ENCODE results near the gene PRSS16.
A peak's percentile ranks its signal among the peaks of the same experiment; 100 is the strongest.
"Not testable (repeated sequence)": the region's sequence is repeated elsewhere in the genome, so short reads cannot be mapped to it uniquely, and the experiment has no call there.

PRSS16 gene

DNA sequence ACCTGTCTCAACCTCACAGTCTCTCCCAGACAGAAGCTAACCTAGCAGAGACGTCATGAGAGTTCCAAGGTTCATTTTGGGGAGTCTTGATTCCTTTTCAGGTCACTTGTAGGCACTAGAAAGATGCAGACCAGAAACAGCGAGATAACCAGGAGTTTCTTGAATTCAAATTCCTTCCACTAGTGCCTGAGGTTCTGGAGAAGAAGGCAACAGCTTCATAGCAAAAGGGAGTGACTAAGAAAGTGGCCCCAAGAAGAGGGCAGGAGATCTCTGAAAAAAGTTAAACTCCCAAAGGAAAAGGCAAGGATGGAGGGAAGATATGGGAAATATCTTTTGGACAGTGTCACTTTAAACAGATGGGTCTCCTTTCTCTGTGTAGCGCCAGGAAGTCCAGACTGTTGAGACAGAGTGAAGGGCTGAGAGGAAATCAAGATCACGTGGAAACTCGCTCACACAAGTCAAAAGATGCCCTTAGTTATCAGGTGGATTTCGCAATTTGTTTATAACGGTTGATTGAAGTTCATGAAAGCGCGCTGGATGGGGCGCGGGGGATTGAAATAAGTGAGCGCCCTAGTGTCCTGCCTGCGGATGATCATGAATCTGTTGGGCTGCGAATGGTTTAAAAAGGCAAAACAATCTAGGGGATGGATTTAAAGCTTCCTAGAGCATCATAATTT, 4.8 kb upstream of the PRSS16 start:
- DNase-seq = no peak

GRCh38 chr6:27248783-27249182, 1.3 kb downstream of the PRSS16 start:
- DNase-seq = no peak

DNA sequence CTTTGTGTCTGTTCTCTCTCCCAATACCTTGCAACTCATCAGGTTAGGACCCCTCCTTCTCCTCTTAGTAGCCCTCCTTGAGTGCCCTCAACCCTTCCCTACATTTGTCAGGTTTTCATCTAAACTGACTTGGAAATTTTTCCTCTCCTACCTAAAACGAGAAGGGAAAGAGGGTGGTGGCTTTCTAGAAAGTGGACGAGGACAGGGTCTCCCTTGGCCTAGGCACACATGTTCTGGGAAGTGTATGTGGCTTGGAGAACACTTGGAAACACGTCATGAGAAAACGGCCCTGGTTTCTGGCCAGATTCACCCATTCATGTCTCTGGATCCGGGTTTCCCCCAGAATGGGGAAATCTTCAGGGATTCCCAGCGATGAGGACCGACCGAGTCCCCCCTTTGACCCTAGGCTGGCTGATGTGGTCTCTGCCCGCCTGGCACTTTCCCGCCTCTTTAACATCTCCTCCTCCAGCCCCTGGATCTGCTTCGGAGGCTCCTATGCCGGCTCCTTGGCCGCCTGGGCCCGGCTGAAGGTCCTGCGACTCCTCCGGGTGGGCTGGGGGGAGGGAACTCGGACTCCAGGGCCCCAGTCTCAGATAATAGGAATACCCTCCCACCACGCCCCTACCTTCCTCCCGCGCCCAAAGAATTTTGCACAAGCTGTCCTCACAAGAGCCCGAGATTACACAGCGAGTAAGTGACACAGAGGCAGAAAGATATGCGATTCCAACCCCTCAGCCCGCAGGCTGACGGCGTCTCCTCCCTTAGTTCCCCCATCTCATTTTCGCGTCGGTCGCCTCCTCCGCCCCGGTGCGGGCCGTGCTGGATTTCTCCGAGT, 3.0 kb downstream of the PRSS16 start:
- peak in 1 of 2 experiments; percentile 38 for DNase-seq

DNA sequence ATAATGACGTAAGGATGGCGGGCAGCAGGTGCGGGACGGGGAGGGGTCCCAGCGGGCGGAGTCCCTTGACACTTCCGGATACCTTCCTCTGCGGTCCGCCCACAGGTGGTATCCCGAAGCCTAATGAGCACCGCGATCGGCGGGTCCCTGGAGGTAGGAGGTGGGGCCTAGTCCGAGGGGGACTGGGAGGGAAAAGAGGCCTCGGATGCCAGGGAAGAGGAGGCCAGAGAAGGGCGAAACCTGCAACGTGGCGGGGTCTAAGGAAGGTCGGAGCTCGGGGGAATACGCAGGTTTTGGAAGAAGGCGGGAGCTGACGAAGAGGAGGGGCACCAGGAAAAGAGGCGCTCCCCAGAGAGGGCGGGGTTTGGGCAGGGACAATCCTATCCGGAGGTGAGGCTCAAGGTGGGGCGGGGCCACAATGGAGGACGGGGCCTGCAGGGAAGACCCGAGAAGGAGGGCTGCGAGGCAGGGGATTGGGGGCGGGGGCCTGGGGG, 3.7 kb downstream of the PRSS16 start:
- DNase-seq = peak; percentile 81 to 89

GRCh38 chr6:27251606-27252251, 4.2 kb downstream of the PRSS16 start:
- DNase-seq = peak; percentile 81 to 89

- DNase-seq = no peak
Measured at GRCh38 chr6:27254566-27254965, 7.1 kb downstream of the PRSS16 start.

GRCh38 chr6:27255866-27256265, 8.4 kb downstream of the PRSS16 start:
- DNase-seq = no peak

GRCh38 chr6:27260369-27260768, 12.9 kb downstream of the PRSS16 start:
- DNase-seq = no peak

DNA sequence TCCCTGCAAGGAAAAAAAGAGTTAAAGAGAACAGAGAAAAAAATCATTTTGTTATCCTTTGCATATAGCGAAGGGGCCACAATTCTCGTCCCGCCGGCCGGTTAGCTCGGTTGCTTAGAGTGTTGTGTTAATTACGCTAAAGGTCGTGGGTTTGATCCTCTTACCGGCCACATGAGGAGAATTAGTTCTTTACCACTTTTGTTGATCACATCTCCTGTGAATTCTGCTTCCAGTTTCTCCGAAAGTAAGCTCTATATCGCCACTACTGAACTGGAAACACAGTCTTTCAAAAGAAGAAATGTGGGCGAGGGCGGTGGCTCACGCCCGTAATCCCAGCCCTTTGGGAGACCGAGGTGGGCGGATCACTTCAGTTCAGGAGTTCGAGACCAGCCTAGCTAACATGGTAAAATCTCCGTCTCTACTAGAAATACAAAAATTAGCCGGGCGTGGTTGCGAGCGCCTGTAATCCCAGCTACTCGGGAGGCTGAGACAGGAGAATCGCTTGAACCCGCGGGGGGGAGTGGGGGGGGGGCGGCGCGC, 13.4 kb downstream of the PRSS16 start:
- no peak for DNase-seq

- peak in 1 of 2 experiments; percentile 17 for DNase-seq
Measured at GRCh38 chr6:27263886-27264285, 16.4 kb downstream of the PRSS16 start.

DNA sequence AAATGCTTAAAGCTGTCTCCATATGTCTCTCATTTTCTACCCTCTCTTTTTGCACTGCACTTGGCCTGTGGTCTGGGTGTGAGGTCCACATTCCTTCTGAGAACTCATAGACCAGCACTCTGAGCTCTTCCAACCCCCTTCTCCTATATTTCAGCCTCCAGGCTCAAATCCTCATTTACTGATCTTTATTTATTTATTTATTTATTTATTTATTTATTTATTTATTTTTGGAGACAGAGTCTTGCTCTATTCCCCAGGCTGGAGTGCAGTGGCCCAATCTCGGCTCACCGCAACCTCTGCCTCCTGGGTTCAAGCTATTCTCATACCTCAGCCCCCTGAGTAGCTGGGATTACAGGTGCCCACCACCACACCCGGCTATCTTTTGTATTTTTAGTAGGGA, 19.5 kb downstream of the PRSS16 start:
- not testable (repeated sequence) for DNase-seq

- peak in 1 of 2 experiments; percentile 46 for DNase-seq
Measured at GRCh38 chr6:27267857-27268434, 20.4 kb downstream of the PRSS16 start.

DNA sequence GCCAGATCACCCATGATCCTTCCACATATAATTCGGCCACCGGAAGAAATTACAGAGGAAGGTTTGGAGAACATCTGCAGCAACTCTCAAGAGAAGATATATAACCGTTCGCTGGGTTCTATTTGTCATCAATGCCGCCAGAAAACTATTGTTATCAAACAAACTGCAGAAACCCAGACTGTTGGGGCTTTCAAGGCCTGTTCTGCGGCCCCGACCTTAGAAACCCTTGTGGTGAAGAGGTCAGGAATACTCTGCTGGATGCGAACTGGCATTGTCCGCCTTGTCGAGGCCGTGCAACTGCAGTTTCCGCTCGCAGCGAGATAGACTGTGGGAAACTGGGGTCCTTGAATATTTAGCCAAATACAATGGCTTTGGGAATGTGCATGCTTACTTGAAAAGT, 21.3 kb downstream of the PRSS16 start:
- DNase-seq = no peak

- no peak for DNase-seq
Measured at GRCh38 chr6:27273783-27274182, 26.3 kb downstream of the PRSS16 start.

DNA sequence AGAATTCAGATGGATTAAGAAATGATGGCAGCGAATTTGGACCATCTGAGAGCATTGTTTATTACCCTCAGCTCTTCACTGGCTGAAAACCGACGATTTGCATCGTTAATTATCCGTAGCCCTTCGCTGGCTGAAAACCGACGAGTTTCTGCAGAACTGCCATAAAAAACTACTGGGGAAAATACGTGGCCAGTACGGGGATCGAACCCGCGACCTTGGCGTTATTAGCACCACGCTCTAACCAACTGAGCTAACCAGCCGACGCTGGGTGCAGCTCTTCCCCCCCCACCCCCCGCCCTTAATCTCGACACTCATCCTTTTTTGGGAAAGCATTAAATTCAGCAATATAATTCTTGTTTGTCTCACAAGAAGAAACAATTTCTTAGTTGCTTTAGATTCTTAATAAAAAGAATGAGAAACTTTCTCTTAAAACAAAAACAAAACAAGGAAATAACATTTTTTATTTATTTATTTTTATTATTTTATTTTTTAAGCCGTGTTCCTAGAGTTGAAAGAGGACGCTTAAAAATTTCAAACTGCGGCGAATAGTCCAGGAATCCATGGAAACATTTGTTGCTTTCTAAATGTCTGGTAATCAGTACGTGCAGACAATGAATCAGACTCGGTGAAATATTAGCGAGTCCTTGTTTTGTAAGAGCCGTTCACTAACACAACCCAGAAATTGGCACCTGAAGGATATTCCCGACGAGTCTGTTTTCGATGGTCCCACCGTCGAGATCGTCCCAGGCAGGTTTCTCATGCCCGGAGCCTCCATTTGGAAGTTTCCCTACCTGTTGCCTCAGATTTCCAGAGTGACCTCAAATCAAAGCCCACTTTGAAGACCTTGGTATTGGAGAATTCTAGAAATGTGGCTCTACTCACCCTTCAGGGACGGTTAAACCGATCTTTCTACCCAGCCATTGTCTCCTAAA, 27.8 kb downstream of the PRSS16 start:
- DNase-seq = no peak

GRCh38 chr6:27279513-27280063, 32.1 kb downstream of the PRSS16 start:
- peak; percentile 24 to 42 for DNase-seq

- DNase-seq = peak; percentile 33 to 59
Measured at GRCh38 chr6:27280064-27280539, 32.6 kb downstream of the PRSS16 start.

- DNase-seq = peak in 1 of 2 experiments; percentile 35
Measured at GRCh38 chr6:27280540-27281000, 33.1 kb downstream of the PRSS16 start.

- DNase-seq = peak in 1 of 2 experiments; percentile 22
Measured at GRCh38 chr6:27281105-27281539, 33.6 kb downstream of the PRSS16 start.

DNA sequence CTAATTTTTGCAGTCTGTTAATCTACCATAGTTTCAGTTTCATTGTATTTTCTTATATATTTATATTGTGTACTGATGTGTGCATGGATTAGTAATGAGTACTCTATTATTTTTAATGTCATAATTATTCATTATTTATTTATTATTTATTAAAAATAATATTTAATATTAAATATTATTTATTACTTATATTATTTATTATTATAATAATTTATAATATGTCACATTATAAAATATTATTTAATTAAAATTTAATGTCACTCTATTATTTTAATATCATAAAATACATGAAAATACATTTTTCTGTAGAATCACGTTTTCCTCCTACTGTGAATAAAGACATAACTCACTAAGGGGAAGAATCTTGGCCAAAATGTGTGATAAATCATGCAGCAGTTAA, 34.1 kb downstream of the PRSS16 start:
- no peak for DNase-seq

- no peak for DNase-seq
Measured at GRCh38 chr6:27283279-27283678, 35.8 kb downstream of the PRSS16 start.
